IPS-18a (cell line): ENCODE measurements around the gene POTEJ.
"Not testable (repeated sequence)": the region's sequence is repeated elsewhere in the genome, so short reads cannot be mapped to it uniquely, and the experiment has no call there.

Source experiments
- H3K27ac ChIP-seq: one replicate; pipeline ENCODE4 v1.5.1; 2013; ENCODE audit warnings: low read length
- H3K27me3 ChIP-seq: one replicate; pipeline ENCODE4 v1.6.1; 2013; ENCODE audit warnings: mild to moderate bottlenecking, low read length; ENCODE audit not compliant: control insufficient read depth, insufficient read depth
- H3K36me3 ChIP-seq: one replicate; pipeline ENCODE4 v1.6.1; 2013; ENCODE audit warnings: low read depth, low read length; ENCODE audit not compliant: control insufficient read depth
- H3K4me1 ChIP-seq: one replicate; pipeline ENCODE4 v1.6.1; 2013; ENCODE audit warnings: low read depth, low read length; ENCODE audit not compliant: control insufficient read depth
- H3K4me3 ChIP-seq: one replicate; pipeline ENCODE4 v1.5.1; 2013; ENCODE audit warnings: low read length
- H3K9ac ChIP-seq: one replicate; pipeline ENCODE4 v1.6.1; 2013; ENCODE audit warnings: mild to moderate bottlenecking, low read length, moderate library complexity
- H3K9me3 ChIP-seq: one replicate; pipeline ENCODE4 v1.6.1; 2013; ENCODE audit warnings: low read depth, low read length; ENCODE audit not compliant: control insufficient read depth

Gene POTEJ

DNA sequence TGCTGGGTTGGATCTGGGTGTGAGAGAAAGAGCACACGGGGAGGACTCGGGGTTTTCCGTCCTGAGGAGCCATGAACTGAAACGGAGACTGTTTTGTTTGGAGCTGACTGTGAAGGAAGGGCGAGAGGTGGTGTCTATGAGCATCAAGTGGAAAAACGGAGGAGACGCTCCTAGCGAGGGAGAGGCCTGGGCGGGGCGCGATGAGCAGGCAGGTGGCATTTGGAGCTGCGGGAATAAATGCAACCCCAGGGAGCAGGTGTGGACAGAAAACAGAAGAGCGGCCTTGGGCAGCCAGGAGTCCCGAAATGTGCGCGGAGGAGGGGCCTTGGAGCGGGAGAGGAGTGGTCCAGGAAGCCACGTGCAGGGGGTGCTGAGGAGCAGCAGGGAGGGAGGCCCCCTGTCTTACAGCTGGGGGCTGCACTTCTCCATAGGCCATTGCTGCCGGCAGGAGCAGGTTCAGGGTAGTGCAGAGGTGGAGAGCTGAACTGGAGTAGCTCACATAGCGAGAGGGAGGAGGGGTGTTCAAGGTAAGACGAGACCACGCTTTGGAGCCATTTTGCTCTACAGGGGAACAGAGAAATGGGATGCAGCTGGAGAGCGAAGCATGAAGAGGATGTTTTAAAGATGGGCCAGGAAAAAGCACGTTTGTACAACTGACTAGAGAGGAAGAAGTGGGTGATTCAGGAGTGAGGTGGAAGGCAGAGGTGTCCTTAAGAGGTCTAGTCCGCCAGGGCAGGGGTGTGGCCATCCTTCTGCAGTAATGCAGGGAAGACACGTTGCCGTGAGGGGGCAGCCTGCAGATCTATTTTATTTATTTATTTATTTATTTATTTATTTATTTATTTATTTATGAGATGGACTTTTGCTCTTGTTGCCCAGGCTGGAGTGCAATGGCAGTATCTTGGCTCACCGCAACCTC is 2.0 kb upstream of the POTEJ start:
- not testable (repeated sequence) for H3K4me3 ChIP-seq, H3K27me3 ChIP-seq, H3K9me3 ChIP-seq, H3K36me3 ChIP-seq, H3K27ac ChIP-seq, H3K4me1 ChIP-seq, H3K9ac ChIP-seq

DNA sequence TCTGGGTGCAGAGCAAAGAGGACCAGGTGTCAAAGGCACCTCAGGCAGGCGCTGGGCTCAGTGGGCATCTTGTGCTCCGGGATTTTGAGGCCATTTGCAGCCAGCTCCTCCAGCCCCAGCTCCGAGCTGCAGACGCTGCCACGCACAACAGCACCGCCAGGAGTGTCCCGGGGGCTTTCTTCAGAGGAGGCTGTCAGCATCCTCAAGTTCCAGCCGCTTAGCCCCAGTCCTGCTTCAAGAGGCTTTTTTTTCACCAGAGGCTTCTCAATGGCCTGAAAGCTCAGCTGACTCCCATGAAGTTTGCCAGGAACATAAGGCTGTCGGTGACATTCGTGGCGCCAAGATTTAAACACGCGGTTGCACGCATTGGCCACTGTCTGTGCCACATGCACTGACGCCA is 754 bp upstream of the POTEJ start:
- not testable (repeated sequence) for H3K4me1 ChIP-seq, H3K27me3 ChIP-seq, H3K27ac ChIP-seq, H3K36me3 ChIP-seq, H3K9ac ChIP-seq, H3K9me3 ChIP-seq, H3K4me3 ChIP-seq

DNA sequence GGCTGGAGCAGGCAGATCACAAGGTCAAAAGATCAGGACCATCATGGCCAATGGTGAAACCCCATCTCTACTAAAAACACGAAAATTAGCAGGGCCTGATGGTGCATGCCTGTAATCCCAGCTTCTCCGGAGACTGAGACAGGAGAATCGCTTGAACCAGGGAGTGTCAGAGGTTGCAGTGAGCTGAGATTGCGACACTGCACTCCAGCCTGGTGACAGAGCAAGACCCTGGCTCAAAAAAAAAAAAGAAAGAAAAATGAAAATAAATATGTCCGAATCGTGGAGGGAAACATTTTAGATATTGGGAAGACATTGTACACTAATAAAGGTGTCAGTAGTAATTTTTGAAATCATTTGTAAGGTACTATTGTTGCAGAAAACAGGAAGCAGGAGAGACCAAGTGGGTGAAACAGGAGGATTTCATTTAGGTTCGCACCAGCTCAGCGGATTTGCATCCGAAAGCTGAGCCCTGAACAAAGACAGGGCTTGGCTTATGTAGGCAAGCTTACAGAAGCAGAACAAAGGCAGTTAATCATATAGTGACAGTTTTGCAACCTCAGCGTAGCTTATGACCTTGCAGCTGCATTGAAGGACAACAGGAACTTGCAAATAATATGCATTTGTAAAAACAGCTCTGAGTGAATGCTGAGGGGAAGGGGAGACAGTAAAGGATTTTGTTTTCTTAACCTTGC is 17.7 kb downstream of the POTEJ start:
- not testable (repeated sequence) for H3K4me1 ChIP-seq, H3K9me3 ChIP-seq, H3K36me3 ChIP-seq, H3K4me3 ChIP-seq, H3K27ac ChIP-seq, H3K27me3 ChIP-seq, H3K9ac ChIP-seq

DNA sequence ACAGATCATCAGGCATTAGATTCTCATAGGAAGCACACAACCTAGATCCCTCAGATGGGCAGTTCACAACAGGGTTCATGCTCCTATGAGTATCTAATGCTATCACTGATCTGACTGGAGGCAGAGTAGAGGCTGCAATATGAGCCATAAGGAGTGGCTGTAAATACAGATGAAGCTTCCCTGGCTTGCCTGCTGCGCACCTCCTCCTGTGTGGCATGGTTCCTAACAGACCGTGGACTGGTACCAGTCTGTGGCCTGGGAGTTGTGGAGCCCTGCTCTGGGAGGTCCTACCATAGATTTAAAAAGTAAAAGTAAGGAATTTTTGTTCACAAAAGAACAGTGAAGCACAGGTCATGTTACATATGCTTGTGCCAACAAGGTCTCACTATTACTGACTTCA is 27.7 kb downstream of the POTEJ start:
- H3K4me3 ChIP-seq, H3K27ac ChIP-seq, H3K27me3 ChIP-seq, H3K4me1 ChIP-seq, H3K36me3 ChIP-seq, H3K9ac ChIP-seq, H3K9me3 ChIP-seq: not testable (repeated sequence)

DNA sequence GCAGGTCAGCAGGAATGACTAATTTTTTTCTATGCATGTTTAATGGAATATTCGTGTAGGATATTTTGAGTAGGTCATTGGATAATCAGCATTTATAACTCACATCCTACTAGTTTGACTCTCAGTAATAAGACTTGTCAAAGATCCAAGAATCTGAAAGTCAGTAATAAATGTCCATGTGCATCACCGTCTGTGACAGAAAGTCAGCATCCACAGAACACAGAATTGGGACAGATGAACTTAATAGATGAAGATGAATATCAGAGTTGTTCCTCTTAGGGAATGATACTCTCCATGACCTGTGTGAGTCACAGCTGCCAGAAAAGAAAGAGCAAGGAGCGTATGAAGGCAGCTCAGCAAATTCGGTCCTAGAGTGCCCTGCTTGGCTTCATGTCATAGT is 30.4 kb downstream of the POTEJ start:
- H3K9me3 ChIP-seq, H3K4me3 ChIP-seq, H3K4me1 ChIP-seq, H3K9ac ChIP-seq, H3K27me3 ChIP-seq, H3K27ac ChIP-seq, H3K36me3 ChIP-seq: not testable (repeated sequence)

DNA sequence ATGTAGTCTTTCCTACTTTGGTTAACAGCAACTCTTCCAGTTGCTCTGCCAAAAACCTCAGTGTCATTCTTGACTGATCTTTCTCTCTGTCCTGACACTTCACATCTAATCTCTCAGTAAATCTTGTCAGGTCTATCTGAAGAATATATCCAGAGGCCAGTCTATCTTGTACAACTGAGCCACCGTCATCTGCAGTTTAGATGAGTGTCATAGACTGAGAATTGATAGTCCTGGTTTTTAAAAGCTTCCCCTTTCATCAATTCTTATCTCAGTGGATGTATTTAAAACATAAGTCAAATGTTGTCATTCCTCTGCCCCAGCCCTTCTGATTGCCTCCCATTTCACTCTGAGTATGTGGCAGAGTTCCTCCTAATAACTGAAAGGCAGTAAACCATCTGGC is 38.0 kb downstream of the POTEJ start:
- not testable (repeated sequence) for H3K27ac ChIP-seq, H3K9ac ChIP-seq, H3K4me1 ChIP-seq, H3K27me3 ChIP-seq, H3K4me3 ChIP-seq, H3K36me3 ChIP-seq, H3K9me3 ChIP-seq

DNA sequence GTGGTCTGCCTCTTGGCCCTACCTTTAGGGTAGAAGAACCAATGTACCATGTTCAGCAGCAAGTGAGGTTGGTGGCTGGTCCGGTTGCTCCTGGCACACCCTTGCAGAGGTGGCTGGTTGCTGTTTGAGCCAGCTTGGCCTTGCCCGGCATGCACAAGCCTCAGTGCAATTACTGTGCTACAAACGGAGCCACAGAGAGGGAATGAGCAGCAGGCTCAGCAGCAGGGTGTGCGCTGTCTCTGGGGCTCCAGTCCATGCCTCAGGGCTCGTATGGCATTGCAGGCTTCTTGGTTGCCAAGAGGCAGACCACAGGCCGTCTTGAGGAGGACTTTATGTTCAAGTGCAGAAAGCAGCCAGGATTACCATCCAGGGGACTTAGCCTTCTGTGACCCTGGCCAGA is 53.3 kb downstream of the POTEJ start:
- not testable (repeated sequence) for H3K27me3 ChIP-seq, H3K4me1 ChIP-seq, H3K9me3 ChIP-seq, H3K4me3 ChIP-seq, H3K36me3 ChIP-seq, H3K27ac ChIP-seq, H3K9ac ChIP-seq

DNA sequence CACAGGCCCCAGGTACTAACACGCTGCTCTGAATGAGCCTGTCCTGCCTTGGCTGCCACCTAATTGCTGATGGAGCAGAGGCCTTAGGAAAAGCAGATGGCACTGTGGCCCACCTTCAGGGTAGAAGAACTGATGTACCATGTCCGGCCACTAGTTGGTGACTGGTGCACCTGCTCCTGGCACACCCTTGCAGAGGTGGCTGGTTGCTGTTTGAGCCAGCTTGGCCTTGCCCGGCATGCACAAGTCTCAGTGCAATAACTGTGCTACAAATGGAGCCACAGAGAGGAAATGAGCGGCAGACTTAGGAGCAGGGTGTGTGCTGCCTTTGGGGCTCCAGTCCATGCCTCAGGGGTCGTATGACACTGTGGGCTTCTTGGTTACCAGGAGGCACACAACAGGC is 54.4 kb downstream of the POTEJ start:
- H3K27ac ChIP-seq, H3K9me3 ChIP-seq, H3K9ac ChIP-seq, H3K27me3 ChIP-seq, H3K36me3 ChIP-seq, H3K4me3 ChIP-seq, H3K4me1 ChIP-seq: not testable (repeated sequence)

DNA sequence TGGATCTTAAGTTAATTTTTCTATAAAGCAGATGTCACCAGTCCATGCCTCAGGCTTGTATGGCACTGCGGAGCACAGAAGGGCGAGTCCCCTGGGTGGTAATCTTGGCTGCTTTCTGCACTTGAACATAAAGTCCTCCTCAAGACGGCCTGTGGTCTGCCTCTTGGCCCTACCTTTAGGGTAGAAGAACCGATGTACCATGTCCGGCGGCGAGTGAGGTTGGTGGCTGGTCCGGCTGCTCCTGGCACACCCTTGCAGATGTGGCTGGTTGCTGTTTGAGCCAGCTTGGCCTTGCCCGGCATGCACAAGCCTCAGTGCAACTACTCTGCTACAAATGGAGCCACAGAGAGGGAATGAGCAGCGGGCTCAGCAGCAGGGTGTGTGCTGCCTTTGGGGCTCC is 56.3 kb downstream of the POTEJ start:
- not testable (repeated sequence) for H3K4me3 ChIP-seq, H3K9me3 ChIP-seq, H3K27ac ChIP-seq, H3K27me3 ChIP-seq, H3K4me1 ChIP-seq, H3K36me3 ChIP-seq, H3K9ac ChIP-seq

DNA sequence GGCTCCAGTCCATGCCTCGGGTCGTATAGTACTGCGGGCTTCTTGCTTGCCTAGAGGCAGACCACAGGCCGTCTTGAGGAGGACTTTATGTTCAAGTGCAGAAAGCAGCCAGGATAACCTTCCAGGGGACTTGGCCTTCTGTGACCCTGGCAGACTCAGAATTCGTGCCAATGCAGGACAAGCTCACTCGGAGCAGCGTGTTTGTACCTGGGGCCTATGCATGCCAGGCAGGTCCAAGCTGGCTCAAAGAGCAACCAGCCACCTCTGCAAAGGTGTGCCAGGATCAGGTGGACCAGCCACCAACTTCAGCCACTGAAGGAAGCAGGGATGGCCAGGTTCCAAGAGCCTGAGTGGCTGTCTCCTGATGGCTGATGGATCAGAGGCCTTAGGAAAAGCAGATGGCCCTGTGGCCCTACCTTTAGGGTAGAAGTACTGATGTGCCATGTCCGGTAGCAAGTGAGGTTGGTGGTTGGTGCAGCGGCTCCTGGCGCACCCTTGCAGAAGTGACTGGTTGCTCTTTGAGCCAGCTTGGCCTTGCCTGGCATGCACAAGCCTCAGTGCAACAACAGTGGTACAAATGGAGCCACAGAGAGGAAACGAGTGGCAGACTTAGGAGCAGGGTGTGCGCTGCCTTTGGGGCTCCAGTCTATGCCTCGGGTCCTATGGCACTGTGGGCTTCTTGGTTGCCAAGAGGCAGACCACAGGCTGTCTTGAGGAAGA is 58.9 kb downstream of the POTEJ start:
- not testable (repeated sequence) for H3K27me3 ChIP-seq, H3K9ac ChIP-seq, H3K36me3 ChIP-seq, H3K4me1 ChIP-seq, H3K4me3 ChIP-seq, H3K9me3 ChIP-seq, H3K27ac ChIP-seq

DNA sequence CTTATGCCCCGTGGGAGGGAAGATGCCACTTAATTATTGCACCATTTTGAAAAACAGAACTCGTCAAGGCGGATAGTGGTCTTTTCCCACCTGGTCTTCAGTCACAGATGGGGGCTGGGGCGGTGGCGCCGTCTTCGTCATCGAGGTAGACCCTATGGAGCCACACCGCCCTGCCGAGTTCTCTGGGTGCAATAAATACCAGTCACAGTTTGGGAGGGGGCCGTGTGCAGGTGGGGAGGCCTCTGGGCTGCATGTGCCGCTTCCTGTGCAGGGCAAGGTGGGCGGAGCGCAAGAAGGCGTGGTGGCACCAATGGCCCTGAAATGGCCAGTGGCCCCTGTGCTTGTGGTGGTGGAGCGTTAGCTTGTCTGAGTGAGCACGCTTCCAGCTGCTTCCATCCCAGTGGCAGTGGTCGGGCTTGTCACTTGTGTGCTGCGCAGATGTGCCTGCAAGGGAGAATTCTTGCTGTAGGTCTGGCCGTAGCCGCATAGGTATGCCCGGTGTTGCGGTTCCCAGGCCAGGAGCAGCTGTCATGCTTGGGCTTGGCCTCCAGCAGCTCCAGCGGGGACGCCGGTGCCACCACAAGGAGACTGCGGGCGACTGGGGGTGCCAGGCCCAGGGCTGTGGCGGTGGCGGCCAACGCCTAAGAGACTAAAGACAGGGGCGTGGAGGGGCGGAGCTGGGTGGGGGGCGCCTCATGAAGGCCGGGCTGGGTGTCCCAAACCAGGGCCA is 81.0 kb downstream of the POTEJ start:
- H3K9me3 ChIP-seq, H3K27ac ChIP-seq, H3K4me3 ChIP-seq, H3K36me3 ChIP-seq, H3K27me3 ChIP-seq, H3K4me1 ChIP-seq, H3K9ac ChIP-seq: not testable (repeated sequence)
